ENCODE results near the gene MYOM3. TPM values are rescaled to one million over a fixed set of nuclear protein-coding genes. Genes with fewer than 3 reads are reported as not detected.
A peak's percentile ranks its signal among the peaks of the same experiment; 100 is the strongest.

Gene MYOM3
- total RNA-seq, 1 donor from 2014 or later, result 440 TPM

DNA sequence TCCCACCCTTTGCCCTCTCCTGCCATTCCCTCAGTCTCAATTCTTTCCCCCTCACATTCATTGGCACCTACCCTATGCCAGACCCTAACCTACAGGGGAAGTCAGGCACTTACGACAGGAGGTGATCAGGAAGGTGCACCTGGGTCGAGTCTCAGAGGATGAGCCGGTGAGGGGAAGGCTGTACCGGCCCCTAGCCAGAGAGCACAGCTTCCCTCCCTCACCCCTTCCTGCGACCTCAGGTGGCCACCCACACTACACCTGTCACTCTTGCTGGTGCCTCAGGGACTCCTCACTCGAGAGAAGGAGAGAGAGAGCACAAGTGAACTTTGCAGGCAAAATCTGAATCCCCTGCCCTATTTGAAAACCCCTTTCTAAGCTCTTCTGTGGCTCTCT is 1.7 kb upstream of the MYOM3 start:
- no peak for DNase-seq

DNA sequence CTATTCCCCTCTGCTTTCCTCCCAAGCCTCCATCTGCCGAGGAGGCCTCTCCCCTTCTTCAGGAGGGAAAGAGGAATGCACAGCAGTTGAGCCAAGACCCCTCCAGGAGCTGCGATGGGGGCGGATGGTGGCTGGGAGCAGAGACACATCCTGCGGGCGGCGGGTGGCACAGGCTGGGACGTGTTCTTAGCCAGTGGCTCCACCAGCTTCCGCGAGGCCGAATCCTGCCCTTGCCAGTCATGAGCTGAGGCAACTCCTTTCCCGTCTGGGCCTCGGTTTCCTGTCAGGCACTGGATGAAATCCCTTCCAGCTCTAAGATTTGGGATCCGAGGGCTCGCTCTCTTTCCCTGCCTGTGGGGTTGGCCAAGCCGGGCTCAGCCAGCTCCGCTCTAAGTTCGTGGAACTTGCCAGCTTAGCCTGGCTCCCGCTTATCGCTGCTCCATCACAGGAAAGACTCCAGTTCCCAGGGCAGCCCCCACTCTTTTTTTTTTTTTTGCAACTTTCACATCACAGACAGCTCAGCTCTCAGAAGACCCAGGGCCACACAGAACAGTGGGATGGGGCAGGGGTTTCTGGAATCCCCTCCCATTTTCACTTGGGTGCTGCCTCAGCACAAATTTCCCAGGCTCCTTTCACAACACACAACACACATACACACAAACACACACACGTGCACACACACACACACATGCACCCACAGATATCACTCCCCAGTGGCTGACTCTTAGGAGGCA is 506 bp downstream of the MYOM3 start:
- peak; percentile 38 for DNase-seq

DNA sequence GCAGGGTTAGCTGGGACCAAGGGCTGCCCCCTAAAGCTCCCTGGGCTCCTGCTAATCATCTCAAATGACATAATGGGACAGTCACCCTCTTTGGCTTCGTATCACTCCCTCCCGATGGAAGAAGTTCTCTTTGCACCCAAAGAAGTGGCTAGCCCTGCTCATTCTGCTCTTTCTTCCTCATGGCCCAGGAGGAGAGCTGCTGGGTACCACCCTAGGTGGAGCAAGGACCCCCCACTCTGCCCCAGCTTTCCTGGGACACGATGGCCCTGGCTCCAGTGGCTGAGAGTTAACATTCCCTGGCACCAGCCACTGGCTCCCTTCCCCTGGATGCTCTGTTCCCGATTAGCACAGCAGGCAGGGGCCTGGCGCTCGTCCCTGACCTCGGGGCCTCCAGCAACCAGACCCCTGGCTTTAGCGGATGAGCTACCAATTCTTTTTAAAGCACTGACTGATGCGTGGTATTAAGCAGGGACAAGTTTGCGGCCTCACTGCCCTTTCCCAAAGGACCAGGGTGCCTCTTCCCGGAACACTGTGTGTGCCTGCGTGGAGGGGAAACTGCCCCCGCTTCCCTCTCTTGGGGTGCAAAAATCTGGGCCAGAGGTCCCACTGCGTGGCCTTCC is 1.2 kb downstream of the MYOM3 start:
- peak; percentile 70 for DNase-seq

DNA sequence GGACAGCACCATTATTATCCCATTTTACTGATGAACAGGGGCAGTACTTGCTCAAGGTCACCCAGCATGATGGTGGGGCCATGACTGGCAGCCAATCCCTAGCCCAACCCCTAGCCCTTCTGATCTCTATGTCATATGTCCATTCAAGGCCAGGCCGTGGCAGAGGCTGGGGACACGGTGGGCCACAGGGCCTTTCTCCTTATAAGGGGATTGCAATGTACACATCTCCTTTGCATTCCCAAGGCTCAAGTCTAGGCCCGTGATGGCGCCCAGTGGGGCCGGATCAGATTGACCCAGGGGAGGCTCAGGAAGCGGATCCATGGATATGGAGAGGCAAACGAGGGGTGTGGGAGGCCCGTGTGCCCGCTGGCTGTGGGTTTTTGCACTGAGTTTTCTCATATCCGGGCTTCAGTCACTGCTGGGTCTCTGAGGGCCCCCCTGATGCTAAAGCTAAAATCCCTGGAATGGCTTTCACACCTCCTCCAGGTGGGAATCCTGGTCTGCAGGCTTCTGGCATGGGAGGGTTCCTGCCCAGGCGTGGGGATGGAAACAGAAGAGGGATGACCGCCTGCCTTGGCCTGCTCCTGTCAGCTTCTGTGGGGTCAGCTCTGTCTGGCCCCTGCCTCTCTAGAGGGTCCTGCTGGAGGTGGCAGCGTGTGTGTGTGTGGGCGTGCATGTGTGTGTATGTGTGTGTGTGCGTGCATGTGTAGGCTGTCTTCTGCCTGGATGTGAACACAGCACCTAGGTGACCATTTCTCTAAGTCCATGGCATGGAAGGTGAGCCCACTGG is 2.1 kb downstream of the MYOM3 start:
- DNase-seq, result peak; percentile 14

DNA sequence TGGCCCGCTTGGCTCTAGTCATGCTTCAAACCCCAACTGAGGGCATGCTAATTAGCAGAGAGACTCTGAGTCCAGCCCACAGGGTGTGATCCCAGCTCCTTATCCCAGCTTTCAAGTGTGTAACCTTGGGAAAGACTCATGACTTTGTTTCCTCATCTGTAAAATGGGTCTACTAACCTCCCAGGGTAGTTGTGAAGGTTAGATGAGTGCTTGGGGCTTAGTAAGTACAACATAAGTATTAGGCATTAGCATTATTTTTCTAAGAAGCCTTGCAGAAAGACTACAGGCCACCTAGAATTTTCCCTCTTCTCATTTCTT is 2.8 kb downstream of the MYOM3 start:
- DNase-seq, result no peak

DNA sequence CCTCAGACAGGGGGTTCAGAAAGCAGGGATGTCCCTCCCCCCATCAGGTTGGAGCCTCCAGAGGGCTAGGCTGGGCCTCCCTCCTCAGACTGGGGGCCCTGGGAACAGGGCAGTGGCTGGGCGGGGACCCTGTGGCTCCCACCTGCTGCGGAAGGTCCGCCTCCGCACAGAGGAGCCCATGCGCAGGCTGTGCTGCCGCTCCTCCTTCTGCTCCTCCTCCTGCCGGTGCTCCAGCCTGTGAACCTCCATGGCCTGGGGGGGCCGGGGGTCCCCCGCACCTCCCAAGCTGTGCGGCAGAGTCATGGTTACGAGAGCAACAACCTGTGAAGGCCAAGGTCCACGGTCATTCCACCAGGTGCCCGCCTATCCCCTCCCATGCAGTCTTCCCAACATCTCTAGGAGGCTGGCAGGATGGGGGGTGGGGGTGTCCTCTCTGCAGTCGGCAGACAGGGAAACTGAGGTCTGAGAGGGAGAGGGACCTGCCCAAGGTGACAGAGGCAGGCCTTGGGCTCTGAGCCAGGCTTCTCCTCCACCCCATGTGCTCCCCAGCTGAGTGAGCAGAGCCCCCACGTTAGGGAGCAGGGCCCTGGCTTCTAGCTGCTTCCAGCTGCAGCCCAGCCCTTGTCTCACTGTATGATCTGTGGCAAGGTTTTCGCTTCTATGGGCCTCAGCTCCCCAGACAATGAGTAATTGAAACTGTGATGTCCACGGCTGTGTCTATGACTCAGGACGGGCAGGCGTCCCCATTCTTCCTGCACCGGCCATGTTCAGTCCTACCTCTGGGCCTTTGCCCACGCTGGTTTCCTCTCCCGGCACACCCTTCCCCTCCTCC is 3.4 kb downstream of the MYOM3 start:
- DNase-seq, result peak; percentile 36

DNA sequence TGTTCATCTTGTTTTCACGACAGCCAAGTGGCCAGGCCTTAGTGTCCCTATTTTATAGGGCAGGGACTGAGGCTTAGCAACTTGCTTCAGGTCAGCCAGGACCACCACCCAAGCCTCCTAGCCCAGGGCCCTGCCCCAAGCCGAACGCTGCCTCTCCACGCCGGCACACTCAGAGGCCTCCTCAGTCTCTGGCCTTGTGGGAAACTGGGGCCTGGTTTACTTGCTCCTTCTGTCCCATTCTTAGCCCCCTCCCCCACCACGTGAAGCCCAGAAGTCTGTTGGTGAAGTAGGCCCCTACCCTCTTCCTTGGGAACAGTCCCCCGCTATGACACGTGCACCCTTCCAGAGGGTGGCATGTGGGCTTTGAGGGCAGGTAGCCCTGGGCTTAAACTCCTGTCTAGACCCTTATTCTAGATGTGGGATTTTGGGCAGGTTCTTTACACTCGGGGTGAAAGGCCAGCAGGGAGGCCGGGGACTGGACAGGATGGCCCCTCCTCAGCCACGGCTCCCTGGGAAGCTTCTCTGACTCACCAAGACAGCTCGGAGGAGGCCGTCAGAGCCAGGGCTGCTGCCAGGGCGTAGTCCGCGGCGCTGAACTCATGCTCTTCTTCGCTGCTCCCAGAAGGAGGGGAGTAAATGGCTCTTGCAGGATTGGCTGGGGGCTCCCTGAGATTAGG is 4.3 kb downstream of the MYOM3 start:
- DNase-seq, result peak; percentile 6

DNA sequence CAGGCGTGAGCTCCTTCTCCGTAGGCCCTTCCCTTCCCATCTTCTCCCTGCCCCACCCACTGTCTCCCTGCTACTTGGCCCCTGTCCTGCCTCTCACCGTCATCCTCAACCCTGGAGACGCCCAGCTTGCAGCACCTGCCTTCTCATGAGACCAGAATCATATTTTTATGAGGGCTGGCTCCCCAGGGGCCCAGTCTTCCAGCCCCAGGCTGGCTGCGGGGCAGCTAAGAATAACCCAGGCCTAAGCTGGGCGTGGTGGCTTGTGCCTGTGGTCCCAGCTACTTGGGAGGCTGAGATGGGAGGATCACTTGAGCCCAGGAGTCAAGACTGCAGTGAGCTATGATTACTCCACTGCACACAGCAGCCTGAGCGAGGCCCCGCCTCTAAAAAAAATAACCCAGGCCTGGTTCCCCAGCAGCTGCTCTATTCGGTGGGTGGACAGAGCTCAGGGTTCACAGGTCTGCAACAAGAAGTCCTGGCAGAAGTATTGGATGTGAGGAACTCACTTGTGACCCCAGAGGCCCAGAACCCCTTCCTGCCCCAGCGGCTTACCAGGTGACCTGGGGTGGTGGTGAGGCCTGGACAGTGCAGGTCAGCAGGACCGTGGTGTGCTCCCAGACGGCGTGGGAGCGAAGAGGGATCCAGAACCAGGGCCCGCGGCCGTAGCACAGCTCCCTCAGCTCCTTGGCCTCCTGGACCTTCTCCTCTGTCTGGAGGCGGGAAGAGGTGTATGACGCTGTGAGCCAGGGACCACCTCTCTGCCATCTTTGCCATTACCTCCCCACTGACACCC is 6.4 kb downstream of the MYOM3 start:
- DNase-seq, result peak; percentile 75

DNA sequence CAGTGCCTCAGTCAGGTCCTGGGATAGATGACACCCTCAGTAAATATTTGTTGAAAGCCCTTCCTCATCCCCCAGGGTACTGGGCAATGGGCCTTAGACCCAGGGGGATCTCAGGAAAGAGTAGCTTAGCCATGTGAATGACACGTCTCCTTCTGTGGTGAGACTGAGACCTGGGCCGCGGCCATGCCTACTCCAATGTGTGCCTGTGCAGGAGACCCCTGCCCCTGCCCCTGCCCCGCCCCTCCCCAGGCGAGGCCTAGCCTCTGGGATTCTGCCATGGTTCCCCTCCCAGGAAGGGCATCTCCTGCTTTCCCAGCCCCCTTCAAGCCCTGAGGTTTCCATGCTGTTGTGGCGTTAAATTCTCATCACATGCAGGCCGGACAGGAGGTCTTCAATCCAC is 7.1 kb downstream of the MYOM3 start:
- no peak for DNase-seq

DNA sequence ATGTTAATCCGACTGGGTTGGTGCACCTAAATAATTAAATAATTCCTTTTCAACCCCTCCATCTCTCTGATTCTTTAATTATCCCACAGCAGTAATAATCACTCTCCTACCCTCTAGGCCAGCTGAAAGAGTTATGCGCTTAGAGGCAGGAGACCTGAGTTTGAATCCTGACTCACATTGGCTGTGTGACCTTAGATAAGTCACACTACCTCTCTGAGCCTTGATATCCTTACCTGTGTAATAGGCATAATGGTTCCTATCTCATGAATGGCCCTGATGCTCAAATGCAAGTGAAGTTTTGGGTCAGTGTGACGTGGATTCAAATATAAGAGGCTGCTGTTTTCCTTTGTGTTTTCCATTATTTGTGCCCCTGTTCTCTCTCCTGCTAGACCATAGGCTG is 8.1 kb downstream of the MYOM3 start:
- DNase-seq, result no peak

DNA sequence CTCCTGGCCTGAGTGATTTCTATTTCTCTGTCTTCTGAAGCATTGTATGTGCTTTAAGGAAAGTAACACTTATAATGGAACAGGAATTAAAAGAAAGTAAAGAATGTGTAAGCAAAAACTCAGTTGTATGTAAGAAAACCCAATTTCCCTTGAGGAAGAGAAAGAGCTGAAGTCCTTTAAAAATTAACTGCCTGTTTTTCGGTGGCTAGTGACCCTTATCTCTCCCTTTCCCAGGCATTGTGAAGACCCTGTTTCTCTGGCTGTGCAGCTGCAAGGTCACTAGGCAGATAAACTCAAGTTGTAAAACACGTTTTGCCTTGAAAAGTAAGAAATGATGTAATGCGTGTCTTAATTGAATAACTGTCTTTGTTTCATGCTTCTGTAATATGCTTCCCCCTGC is 8.5 kb downstream of the MYOM3 start:
- no peak for DNase-seq

DNA sequence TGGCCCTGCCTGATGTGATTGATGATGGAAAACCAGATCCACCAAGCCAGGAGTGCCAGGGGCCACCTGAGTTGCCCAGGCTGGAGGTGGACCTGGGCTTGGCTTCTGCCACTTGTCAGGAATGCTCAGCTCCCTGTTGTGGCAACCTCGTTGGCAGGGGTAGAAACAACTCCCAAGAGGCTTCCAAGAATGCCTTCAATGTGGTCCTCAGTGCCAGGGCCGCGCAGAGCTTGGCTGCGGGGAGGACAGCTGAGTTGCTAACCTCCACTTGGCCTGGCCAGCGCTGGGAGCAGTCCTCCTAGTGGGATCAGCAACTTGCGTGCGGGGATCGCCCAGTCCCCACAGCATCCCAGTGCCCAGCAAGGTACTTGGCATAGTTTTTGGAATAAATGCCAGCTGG is 9.0 kb downstream of the MYOM3 start:
- peak; percentile 78 for DNase-seq

DNA sequence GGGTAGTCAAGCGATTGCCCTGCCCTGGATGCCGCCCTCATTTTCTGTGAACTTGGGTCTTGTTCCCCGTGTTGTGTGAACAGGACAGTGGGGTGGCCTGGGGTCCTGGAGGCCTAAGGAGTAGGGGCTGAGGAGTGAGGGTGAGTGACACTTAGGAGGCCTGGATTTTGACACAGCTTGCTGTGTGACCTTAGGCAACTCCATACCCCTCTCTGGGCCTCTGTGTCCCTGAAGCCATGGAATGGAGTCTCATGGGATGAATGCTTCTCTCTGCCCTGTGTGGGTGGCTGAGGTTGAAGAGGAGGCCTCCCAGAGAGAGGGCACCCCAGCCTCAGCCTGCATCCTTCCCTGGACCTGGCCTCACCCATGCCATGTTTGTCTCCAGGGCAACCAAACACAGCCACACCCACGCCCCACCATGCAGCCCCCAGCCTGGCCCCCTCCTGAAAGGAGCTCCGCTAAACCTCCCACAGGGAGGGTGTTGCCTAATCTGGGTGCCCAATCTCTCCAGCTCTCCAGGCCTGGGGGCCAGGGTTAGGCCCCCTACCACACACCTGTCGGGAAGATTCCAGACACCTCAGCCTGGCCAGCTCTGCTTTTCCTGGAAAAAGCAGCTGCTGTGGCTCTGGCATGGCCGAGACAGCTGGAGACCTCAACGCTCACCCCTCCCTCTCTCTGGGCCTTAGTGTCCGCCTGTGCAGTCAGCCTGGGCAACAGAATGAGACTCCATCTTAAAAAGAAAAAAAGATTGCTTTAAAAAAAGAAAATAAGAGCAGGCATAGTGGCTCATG is 9.9 kb downstream of the MYOM3 start:
- peak; percentile 95 for DNase-seq

DNA sequence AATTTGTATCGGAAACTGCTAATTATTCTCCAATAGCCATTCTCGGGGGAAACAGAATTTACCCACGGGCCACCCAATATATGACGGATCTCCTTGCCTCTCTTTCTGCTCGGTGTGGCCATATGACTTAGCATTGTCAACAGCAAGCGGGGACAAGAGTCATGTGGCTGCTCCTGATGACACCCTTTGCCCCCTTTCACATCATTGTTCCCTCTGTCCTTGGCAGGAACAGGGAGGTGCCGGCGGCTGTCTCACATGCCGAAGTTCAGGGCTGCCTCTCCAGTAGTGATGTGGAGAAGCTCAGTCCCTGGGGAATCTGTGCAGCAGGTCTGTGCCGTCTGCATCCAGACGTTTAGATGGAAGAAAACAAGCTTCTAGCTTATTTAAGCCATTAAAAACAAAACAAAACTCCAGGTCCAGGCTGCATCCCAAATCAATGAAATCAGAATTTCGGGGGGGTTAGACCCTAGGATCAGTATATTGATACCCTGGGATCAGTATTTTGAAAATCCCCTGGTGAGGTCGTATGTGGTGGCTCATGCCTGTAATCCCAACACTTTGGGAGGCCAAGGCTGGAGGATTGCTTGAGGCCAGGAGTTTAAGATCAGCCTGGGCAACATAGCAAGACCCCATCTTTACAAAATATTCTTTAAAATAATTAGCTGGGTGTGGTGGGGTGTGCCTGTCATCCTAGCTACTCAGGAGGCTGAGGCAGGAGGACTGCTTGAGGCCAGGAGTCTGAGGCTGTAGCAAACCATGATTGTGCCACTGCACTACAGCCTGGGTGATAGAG is 10.8 kb downstream of the MYOM3 start:
- no peak for DNase-seq

DNA sequence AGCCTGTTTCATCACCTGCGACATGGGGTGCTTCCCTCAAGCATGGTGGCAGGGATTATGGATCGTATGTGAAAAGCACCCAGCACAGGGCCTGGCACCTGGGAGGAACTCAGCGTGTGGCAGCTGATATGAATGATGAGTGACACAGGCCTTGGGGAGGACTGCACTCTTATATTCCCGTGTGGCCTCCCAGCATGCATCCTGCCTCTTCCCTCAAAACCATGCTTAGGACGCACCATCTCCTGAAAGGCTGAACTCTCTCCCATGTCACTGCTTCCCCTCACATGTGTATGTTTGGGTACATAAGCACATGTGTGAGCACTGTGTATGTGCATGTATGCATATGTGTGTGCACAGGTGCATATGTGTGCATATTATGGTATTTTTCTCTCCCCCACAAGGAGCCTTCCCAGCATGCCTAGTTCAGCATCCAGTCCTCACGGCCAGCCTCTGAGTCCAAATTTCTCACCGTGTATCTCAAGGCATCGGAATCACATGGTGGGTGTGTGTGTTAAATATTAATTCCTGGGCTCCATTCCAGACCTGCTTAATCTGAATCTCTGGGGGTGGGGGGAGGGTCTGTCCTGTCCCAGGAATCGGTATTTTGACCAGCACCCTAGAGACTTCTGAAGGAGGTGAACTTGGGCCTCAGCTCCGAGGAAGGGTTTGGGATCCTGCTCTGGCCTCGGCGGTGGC is 12.8 kb downstream of the MYOM3 start:
- DNase-seq, result no peak

DNA sequence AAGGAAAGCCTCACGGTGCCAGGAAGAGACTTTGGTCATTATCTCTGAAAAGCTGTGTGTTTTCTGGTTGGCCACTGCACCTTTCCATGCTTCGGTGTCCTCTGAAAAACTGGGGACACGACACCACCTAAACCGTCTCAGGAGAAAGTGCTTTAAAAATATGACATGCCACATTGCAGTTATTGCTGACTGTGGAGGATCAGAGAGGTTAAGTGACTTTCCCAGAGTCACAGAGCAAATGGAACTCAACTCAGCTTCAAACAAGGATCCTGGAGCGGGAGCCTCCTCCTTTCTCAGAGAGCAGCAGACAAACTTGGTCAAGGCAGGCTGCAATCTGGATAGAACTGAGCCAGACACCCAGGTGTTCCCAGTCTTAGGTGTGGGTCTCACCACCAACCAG is 13.8 kb downstream of the MYOM3 start:
- DNase-seq, result no peak

DNA sequence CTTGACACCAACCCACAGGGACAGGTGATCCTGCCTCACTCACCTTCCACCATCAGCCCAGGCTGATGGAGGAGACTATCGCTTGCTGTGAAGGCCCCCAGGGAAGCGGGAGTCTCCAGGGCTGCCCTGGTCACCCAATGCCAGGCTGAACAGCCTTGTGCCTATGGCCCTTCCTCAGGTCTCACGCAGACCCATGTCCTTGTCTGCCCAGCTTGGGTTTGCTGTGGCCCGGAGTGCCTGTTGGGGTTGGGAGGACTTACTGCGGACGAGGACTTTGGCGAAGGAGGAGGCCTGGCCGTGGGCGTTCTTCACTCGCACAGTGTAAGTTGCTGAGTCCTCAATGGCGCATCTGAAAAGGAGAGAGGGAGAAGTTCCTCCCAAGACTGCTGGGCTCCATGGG is 14.3 kb downstream of the MYOM3 start:
- DNase-seq, result no peak

DNA sequence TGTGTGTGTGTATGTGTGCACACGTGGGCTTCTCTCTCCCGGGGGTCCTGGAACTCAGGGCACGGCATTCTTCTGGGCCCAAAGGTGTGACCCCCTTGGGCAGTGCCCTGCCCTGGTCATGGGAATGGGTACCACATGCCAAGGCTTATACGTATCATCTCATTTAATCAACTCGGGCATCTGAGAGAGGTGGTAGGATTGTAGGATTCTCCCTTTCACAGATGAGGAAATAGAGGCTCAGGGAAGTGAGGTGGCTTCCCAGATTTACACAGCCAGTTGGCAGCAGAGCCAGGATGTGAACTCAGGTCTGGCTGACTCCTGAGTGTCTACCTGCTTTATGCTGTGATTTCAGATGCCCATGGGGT is 15.2 kb downstream of the MYOM3 start:
- DNase-seq, result no peak
